Trophoblast cell (in vitro differentiated cells and primary cell): ENCODE measurements around the gene SDR42E2.
A peak's percentile ranks its signal among the peaks of the same experiment; 100 is the strongest.
"Not testable (repeated sequence)": the region's sequence is repeated elsewhere in the genome, so short reads cannot be mapped to it uniquely, and the experiment has no call there.

Experiments
- DNase-seq, 2 donors: peaks; one replicate each; pipeline ENCODE4 v3.0.0-alpha.2; 2016
- H2AFZ ChIP-seq: 2 replicates; pipeline ENCODE4 v1.6.1; 2013; ENCODE audit warnings: low read length, moderate library complexity, mild to moderate bottlenecking; ENCODE audit not compliant: insufficient read depth, poor library complexity
- H2AK5ac ChIP-seq: 2 replicates; pipeline ENCODE4 v1.6.1; 2013; ENCODE audit warnings: mild to moderate bottlenecking, low read length
- H2BK120ac ChIP-seq: 2 replicates; pipeline ENCODE4 v1.6.1; 2013; ENCODE audit warnings: low read length, mild to moderate bottlenecking, moderate library complexity; ENCODE audit not compliant: insufficient read depth, poor library complexity
- H2BK12ac ChIP-seq: 2 replicates; pipeline ENCODE4 v1.6.1; 2013; ENCODE audit warnings: mild to moderate bottlenecking, low read length, moderate library complexity
- H2BK5ac ChIP-seq: 2 replicates; pipeline ENCODE4 v1.6.1; 2013; ENCODE audit warnings: low read length, low read depth, moderate library complexity, mild to moderate bottlenecking; ENCODE audit not compliant: poor library complexity
- H3K14ac ChIP-seq: 2 replicates; pipeline ENCODE4 v1.6.1; 2013; ENCODE audit warnings: mild to moderate bottlenecking, low read length
- H3K18ac ChIP-seq: 2 replicates; pipeline ENCODE4 v1.6.1; 2013; ENCODE audit warnings: mild to moderate bottlenecking, low read length
- H3K23ac ChIP-seq: 2 replicates; pipeline ENCODE4 v1.6.1; 2013; ENCODE audit warnings: low read length
- H3K27ac ChIP-seq: 2 replicates; pipeline ENCODE4 v1.5.1; 2013; ENCODE audit warnings: low read depth, mild to moderate bottlenecking, inconsistent platforms, low read length, moderate library complexity
- H3K27me3 ChIP-seq: 2 replicates; pipeline ENCODE4 v1.6.1; 2013; ENCODE audit warnings: inconsistent platforms, mild to moderate bottlenecking, low read length, moderate library complexity; ENCODE audit not compliant: insufficient read depth
- H3K36me3 ChIP-seq, 2 experiments: 1 replicate in 1 of 2; 2 replicates in 1 of 2; pipeline ENCODE4 v1.6.1; 2013; ENCODE audit warnings: low read length in 2 of 2, mild to moderate bottlenecking in 2 of 2, moderate library complexity in 1 of 2; ENCODE audit not compliant: insufficient read depth in 2 of 2, control insufficient read depth in 1 of 2
- H3K4ac ChIP-seq: 2 replicates; pipeline ENCODE4 v1.6.1; 2013; ENCODE audit warnings: low read depth, mild to moderate bottlenecking, low read length, moderate library complexity
- H3K4me1 ChIP-seq, 2 experiments: 1 replicate in 1 of 2; 2 replicates in 1 of 2; pipeline ENCODE4 v1.6.1; 2013; ENCODE audit warnings: low read length in 2 of 2, mild to moderate bottlenecking in 2 of 2, moderate library complexity in 1 of 2; ENCODE audit not compliant: insufficient read depth in 2 of 2, control insufficient read depth in 1 of 2
- H3K4me2 ChIP-seq: 2 replicates; pipeline ENCODE4 v1.6.1; 2013; ENCODE audit warnings: inconsistent platforms, mild to moderate bottlenecking, low read length, moderate library complexity
- H3K4me3 ChIP-seq: 2 replicates; pipeline ENCODE4 v1.5.1; 2013; ENCODE audit warnings: mild to moderate bottlenecking, low read depth, low read length, inconsistent platforms
- H3K79me1 ChIP-seq: one replicate; pipeline ENCODE4 v1.6.1; 2013; ENCODE audit warnings: low read length
- H3K79me2 ChIP-seq: 2 replicates; pipeline ENCODE4 v1.6.1; 2013; ENCODE audit warnings: low read length, mild to moderate bottlenecking; ENCODE audit not compliant: control insufficient read depth, insufficient read depth, poor library complexity
- H3K9ac ChIP-seq: 2 replicates; pipeline ENCODE4 v1.6.1; 2013; ENCODE audit warnings: mild to moderate bottlenecking, low read length
- H3K9me3 ChIP-seq: 2 replicates; pipeline ENCODE4 v1.6.1; 2013; ENCODE audit warnings: low read depth, mild to moderate bottlenecking, control low read depth, inconsistent platforms, low read length; ENCODE audit not compliant: insufficient read depth
- H4K12ac ChIP-seq: 2 replicates; pipeline ENCODE4 v1.6.1; 2013; ENCODE audit warnings: low read depth, mild to moderate bottlenecking, low read length, moderate library complexity
- H4K8ac ChIP-seq: 2 replicates; pipeline ENCODE4 v1.6.1; 2013; ENCODE audit warnings: low read depth, mild to moderate bottlenecking, low read length, moderate library complexity
- H4K91ac ChIP-seq: one replicate; pipeline ENCODE4 v1.6.1; 2013; ENCODE audit warnings: low read depth, mild to moderate bottlenecking, low read length, moderate library complexity
- WGBS: extraction: QIAGEN DNeasy Blood & Tissue Kit; methylation state at CpG from one replicate; pipeline ENCODE4 v1.1.7; 2013; ENCODE audit warnings: missing lambda C conversion rate; ENCODE audit not compliant: insufficient read length, insufficient coverage; ENCODE audit errors: extremely low coverage; 5-methylcytosine and 5-hydroxymethylcytosine counted together

The SDR42E2 gene

DNA sequence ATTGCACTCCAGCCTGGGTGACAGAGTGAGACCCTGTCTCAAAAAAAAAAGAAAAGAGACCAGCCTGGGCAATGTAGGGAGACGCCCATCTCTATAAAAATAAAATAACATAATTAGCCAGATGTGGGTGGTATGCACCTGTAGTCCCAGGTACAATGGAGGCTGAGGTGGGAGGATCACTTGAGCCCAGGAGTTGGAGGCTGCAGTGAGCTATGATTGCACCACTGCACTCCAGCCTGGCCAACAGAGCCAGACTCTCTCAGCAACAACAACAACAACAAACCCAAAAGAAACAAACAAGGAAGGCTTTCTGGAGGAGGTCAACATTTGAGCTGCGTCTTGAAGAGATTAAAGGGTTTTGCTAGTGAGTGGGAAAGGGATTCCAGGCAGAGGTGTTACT lies 52.1 kb downstream of the SDR42E2 start:
- no peak overlapping the region for H2AFZ ChIP-seq
- no peak overlapping the region for H2BK12ac ChIP-seq
- H3K4me1 ChIP-seq = peaks cover 0 to 2% of the 10 kb centered on the region in 2 experiments
- H3K18ac ChIP-seq = no peak overlapping the region
- no peak overlapping the region for H3K27ac ChIP-seq
- no peak overlapping the region for H3K4me3 ChIP-seq
- H2AK5ac ChIP-seq = no peak overlapping the region
- H2BK5ac ChIP-seq = no peak overlapping the region
- no peak overlapping the region for H3K23ac ChIP-seq
- H3K4me2 ChIP-seq = no peak overlapping the region
- no peak overlapping the region for H3K9ac ChIP-seq
- no peak overlapping the region for H3K4ac ChIP-seq
- no peak for DNase-seq
- no peak overlapping the region for H3K14ac ChIP-seq
- no peaks in the 10 kb centered on the region for H3K27me3 ChIP-seq
- no peaks in the 10 kb centered on the region for H3K79me2 ChIP-seq
- H4K8ac ChIP-seq = no peak overlapping the region
- no peaks in the 10 kb centered on the region for H3K79me1 ChIP-seq
- no peak overlapping the region for H4K91ac ChIP-seq
- peaks cover 2% of the 10 kb centered on the region for H3K9me3 ChIP-seq
- H3K36me3 ChIP-seq = no peaks in the 10 kb centered on the region
- no CpG with 5 or more reads among the region's 2 CpGs for WGBS
- H4K12ac ChIP-seq = no peak overlapping the region
- no peak overlapping the region for H2BK120ac ChIP-seq

- H3K18ac ChIP-seq = no peak overlapping the region
- no CpG with 5 or more reads among the region's 3 CpGs for WGBS
Observed at GRCh38 chr16:22214889-22215288, 52.6 kb downstream of the SDR42E2 start.

DNA sequence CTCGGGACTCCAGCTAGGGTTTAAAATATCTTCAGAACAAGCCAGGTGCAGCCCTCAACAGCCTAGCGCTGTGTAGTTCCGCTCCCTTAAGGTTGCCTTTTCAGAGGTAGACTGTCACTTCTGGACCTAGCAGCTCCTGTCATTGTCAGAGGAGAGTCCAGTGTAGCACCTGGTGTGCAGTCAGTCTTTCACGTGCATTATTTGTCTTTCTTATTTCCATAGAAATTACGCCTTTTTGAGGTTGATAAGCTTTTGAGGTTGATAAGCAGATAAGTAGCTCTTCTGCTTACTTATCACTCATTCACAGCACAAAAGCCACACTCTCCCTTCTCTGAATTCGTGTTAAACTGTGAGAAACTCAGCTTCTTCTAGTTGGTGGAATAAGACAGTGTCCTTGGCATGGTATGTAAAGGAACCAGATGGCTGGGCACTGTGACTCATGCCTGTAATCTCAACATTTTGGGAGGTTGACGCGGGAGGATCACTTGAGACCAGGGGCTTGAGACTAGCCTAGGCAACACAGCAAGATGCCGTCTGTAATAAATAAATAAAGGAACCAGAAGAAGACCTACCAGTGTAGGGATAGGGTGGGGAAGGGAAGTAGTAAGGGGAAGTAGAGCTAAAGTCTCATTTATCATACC lies 54.0 kb downstream of the SDR42E2 start:
- no peak overlapping the region for H3K9ac ChIP-seq
- H3K23ac ChIP-seq = no peak overlapping the region
- no peaks in the 10 kb centered on the region for H3K79me2 ChIP-seq
- no peak overlapping the region for H2AK5ac ChIP-seq
- H2AFZ ChIP-seq = no peak overlapping the region
- H4K8ac ChIP-seq = no peak overlapping the region
- H3K18ac ChIP-seq = no peak overlapping the region
- no peak overlapping the region for H3K4me3 ChIP-seq
- H4K12ac ChIP-seq = no peak overlapping the region
- no CpG with 5 or more reads among the region's 9 CpGs for WGBS
- H3K4ac ChIP-seq = no peak overlapping the region
- no peak overlapping the region for H2BK120ac ChIP-seq
- peaks cover 0 to 2% of the 10 kb centered on the region in 2 experiments for H3K4me1 ChIP-seq
- no peak overlapping the region for H2BK5ac ChIP-seq
- H3K36me3 ChIP-seq = no peaks in the 10 kb centered on the region
- no peaks in the 10 kb centered on the region for H3K27me3 ChIP-seq
- H4K91ac ChIP-seq = no peak overlapping the region
- peaks cover 1% of the 10 kb centered on the region for H3K9me3 ChIP-seq
- DNase-seq = no peak
- H3K4me2 ChIP-seq = no peak overlapping the region
- H3K79me1 ChIP-seq = no peaks in the 10 kb centered on the region
- H3K27ac ChIP-seq = no peak overlapping the region
- H3K14ac ChIP-seq = no peak overlapping the region
- H2BK12ac ChIP-seq = no peak overlapping the region

More at GRCh38 chr16:22214889-22215288, 52.6 kb downstream of the SDR42E2 start:
- H3K36me3 ChIP-seq = no peaks in the 10 kb centered on the region
- no peak overlapping the region for H3K4ac ChIP-seq
- no peak overlapping the region for H2BK12ac ChIP-seq
- peaks cover 0 to 2% of the 10 kb centered on the region in 2 experiments for H3K4me1 ChIP-seq
- no peak overlapping the region for H2BK5ac ChIP-seq
- H3K27ac ChIP-seq = no peak overlapping the region
- H2BK120ac ChIP-seq = no peak overlapping the region
- no peak for DNase-seq
- H3K4me2 ChIP-seq = no peak overlapping the region
- H2AK5ac ChIP-seq = no peak overlapping the region
- H2AFZ ChIP-seq = no peak overlapping the region
- H3K14ac ChIP-seq = no peak overlapping the region
- H3K79me1 ChIP-seq = no peaks in the 10 kb centered on the region
- H3K27me3 ChIP-seq = no peaks in the 10 kb centered on the region
- no peak overlapping the region for H4K8ac ChIP-seq
- H3K23ac ChIP-seq = no peak overlapping the region
- H3K9ac ChIP-seq = no peak overlapping the region
- no peak overlapping the region for H4K91ac ChIP-seq
- H3K4me3 ChIP-seq = no peak overlapping the region
- peaks cover 3% of the 10 kb centered on the region for H3K9me3 ChIP-seq
- H3K79me2 ChIP-seq = no peaks in the 10 kb centered on the region
- no peak overlapping the region for H4K12ac ChIP-seq

GRCh38 chr16:22216832-22217225 lies 54.5 kb downstream of the SDR42E2 start:
- not testable (repeated sequence) for H4K91ac ChIP-seq, H3K18ac ChIP-seq, H2AK5ac ChIP-seq, H2AFZ ChIP-seq, H3K79me1 ChIP-seq, H3K79me2 ChIP-seq, H2BK12ac ChIP-seq, H3K9ac ChIP-seq, H3K4me2 ChIP-seq, H3K4me1 ChIP-seq, H3K14ac ChIP-seq, H3K9me3 ChIP-seq, H3K23ac ChIP-seq, H3K27ac ChIP-seq, H2BK5ac ChIP-seq, H3K27me3 ChIP-seq, H3K4ac ChIP-seq, DNase-seq, H3K4me3 ChIP-seq, H4K8ac ChIP-seq, H3K36me3 ChIP-seq, H2BK120ac ChIP-seq
- peak overlapping the region; percentile 31 for H4K12ac ChIP-seq
- WGBS = no CpG with 5 or more reads among the region's 7 CpGs
